ENCODE results near the gene WDR62. TPM values are rescaled to one million over a fixed set of nuclear protein-coding genes. Genes with fewer than 3 reads are reported as not detected.

WDR62 gene
- total RNA-seq, 2 experiments from 2014 or later, result 2.0 to 2.6 TPM

DNA sequence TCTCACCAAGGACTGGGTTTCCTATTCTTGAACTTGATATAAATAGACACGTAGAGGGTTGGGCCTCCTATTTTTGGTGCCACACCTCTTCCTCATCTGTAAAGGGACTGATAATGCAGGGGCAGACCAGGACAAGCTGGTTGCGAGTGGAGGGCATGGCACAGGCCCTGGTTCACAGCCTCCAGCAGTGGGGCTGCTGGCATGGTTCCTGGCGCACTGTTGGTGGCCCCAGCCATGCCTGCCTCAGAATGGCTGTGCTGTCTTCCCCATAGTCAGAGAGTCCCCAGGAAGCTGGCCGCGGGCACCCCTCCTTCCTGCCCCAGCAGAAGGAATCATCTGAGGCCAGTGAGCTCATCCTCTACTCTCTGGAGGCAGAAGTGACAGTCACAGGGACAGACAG, 45.8 kb downstream of the WDR62 start:
- no peak overlapping the region for H3K27ac Mint-ChIP-seq
- H3K36me3 Mint-ChIP-seq (ENCODE audit: low read depth), result no peaks in the 10 kb centered on the region
- POLR2A ChIA-PET, result no interaction called here
- no peak for DNase-seq
- H3K4me3 ChIP-seq (ENCODE audit: low read length), result no peak overlapping the region
- no peaks in the 10 kb centered on the region for H3K27me3 ChIP-seq (ENCODE audit: control insufficient read depth in 1 of 2, insufficient read depth in 2 of 2, low read length in 2 of 2)
- H3K27ac ChIP-seq (ENCODE audit: low read depth in 1 of 2, low read length in 2 of 2), result no peak overlapping the region
- TF ChIP-seq, protein P1, sequence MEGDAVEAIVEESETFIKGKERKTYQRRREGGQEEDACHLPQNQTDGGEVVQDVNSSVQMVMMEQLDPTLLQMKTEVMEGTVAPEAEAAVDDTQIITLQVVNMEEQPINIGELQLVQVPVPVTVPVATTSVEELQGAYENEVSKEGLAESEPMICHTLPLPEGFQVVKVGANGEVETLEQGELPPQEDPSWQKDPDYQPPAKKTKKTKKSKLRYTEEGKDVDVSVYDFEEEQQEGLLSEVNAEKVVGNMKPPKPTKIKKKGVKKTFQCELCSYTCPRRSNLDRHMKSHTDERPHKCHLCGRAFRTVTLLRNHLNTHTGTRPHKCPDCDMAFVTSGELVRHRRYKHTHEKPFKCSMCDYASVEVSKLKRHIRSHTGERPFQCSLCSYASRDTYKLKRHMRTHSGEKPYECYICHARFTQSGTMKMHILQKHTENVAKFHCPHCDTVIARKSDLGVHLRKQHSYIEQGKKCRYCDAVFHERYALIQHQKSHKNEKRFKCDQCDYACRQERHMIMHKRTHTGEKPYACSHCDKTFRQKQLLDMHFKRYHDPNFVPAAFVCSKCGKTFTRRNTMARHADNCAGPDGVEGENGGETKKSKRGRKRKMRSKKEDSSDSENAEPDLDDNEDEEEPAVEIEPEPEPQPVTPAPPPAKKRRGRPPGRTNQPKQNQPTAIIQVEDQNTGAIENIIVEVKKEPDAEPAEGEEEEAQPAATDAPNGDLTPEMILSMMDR (IDR thresholded peaks at IDR 0.05), result no peak
- no peaks in the 10 kb centered on the region for H3K4me1 Mint-ChIP-seq (ENCODE audit: low read depth)
- no peak overlapping the region for H3K4me3 Mint-ChIP-seq
- no peaks in the 10 kb centered on the region for H3K36me3 ChIP-seq (ENCODE audit: insufficient read depth, low read length)
- CTCF ChIA-PET, result no interaction called here
- H3K9me3 Mint-ChIP-seq, result no peaks in the 10 kb centered on the region
- intact Hi-C loops (cut with DNase I, micrococcal nuclease), result no loop called here
- H3K4me1 ChIP-seq (ENCODE audit: insufficient read depth, low read length), result no peaks in the 10 kb centered on the region
- H3K27me3 Mint-ChIP-seq, result no peaks in the 10 kb centered on the region
- no peaks in the 10 kb centered on the region for H3K9me3 ChIP-seq (ENCODE audit: control insufficient read depth in 1 of 2, insufficient read depth in 1 of 2, low read length in 2 of 2)
- ATAC-seq (ENCODE audit: poor library complexity), result no peak

DNA sequence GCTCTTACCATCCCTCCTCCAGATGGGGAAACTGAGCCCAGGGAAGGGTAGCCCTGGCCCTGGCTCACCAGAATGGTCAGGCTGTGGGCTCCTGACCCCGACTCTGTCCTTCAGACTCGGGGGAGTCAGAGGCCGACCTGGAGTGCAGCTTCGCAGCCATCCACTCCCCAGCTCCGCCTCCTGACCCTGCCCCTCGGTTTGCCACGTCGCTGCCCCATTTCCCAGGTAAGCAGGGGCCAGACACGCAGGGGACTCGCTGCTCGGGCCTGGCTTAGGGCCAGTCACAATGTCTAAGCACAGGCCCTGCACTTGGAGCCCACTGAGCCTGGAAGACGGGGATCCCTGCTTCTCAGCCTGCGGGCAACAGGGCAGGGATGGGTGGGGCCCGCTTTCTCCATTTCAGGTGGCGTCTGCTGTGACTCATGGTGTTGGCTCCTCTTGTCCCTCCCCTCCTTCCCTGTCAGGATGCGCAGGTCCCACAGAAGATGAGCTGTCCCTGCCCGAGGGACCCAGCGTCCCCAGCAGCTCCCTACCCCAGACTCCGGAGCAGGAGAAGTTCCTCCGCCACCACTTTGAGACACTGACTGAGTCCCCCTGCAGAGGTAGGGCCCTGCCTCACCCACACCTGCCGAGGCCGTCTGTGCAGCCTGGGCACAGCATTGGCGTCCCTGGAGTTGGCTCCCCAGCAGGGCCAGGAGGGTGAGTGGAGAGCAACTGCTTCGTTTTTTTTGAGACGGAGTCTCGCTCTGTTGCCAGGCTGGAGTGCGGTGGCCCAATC, 47.0 kb downstream of the WDR62 start:
- ATAC-seq (ENCODE audit: poor library complexity), result no peak
- Histone ChIP-seq H3K36me3 (ENCODE audit: insufficient read depth, low read length) (peaks cover 3% of the 10 kb centered on the region), H3K4me1 (ENCODE audit: insufficient read depth, low read length) (no peaks in the 10 kb centered on the region), H3K4me3 (ENCODE audit: low read length) (no peak overlapping the region), H3K9me3 (ENCODE audit: control insufficient read depth in 1 of 2, insufficient read depth in 1 of 2, low read length in 2 of 2) (no peaks in the 10 kb centered on the region), H3K27me3 (ENCODE audit: control insufficient read depth in 1 of 2, insufficient read depth in 2 of 2, low read length in 2 of 2) (no peaks in the 10 kb centered on the region), H3K27ac (ENCODE audit: low read depth in 1 of 2, low read length in 2 of 2) (no peak overlapping the region)
- H3K27ac Mint-ChIP-seq, result no peak overlapping the region
- no peaks in the 10 kb centered on the region for H3K27me3 Mint-ChIP-seq
- no peak overlapping the region for H3K4me3 Mint-ChIP-seq
- no peak for DNase-seq
- ChIA-PET CTCF (no interaction called here), POLR2A (no interaction called here)
- intact Hi-C loops (cut with DNase I, micrococcal nuclease), result no loop called here
- peaks cover 5% of the 10 kb centered on the region for H3K36me3 Mint-ChIP-seq (ENCODE audit: low read depth)
- TF ChIP-seq, protein P1 (IDR thresholded peaks at IDR 0.05), result no peak
- H3K4me1 Mint-ChIP-seq (ENCODE audit: low read depth), result no peaks in the 10 kb centered on the region
- no peaks in the 10 kb centered on the region for H3K9me3 Mint-ChIP-seq

DNA sequence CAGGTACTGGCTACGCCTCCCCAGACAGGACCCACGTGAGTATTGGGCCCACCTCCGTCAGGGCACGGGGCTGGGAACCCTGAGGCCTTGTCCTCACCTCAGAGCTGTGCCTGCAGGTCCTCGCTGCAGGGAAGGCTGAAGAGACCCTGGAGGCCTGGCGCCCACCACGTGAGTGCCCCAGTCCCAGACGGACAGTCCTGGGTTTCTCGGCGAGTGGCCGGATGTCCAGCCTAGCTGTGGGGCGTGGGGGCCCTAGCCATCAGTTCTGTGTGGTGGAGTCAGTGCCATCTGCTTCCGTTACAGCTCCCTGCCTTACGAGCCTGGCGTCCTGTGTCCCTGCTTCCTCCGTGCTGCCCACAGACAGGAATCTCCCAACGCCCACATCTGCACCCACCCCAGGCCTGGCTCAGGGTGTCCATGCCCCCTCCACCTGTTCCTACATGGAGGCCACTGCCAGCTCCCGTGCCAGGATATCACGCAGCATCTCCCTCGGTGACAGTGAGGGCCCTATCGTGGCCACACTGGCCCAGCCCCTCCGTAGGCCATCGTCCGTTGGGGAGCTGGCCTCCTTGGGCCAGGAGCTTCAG, 48.4 kb downstream of the WDR62 start:
- H3K9me3 ChIP-seq (ENCODE audit: control insufficient read depth in 1 of 2, insufficient read depth in 1 of 2, low read length in 2 of 2), result no peaks in the 10 kb centered on the region
- H3K4me3 ChIP-seq (ENCODE audit: low read length), result no peak overlapping the region
- H3K4me3 Mint-ChIP-seq, result no peak overlapping the region
- peaks cover 3% of the 10 kb centered on the region for H3K36me3 ChIP-seq (ENCODE audit: insufficient read depth, low read length)
- no peak overlapping the region for H3K27ac ChIP-seq (ENCODE audit: low read depth in 1 of 2, low read length in 2 of 2)
- no peaks in the 10 kb centered on the region for H3K9me3 Mint-ChIP-seq
- H3K4me1 ChIP-seq (ENCODE audit: insufficient read depth, low read length), result no peaks in the 10 kb centered on the region
- DNase-seq (no peak), ATAC-seq (ENCODE audit: poor library complexity) (no peak)
- ChIA-PET CTCF (no interaction called here), POLR2A (interaction anchor here (0.9 kb wide), 1 partner anchor 12 kb away, joined by 3 read pairs; the partner anchor contains the start of gene POLR2I)
- H3K4me1 Mint-ChIP-seq (ENCODE audit: low read depth), result no peaks in the 10 kb centered on the region
- peaks cover 8% of the 10 kb centered on the region for H3K36me3 Mint-ChIP-seq (ENCODE audit: low read depth)
- H3K27ac Mint-ChIP-seq, result no peak overlapping the region
- H3K27me3 ChIP-seq (ENCODE audit: control insufficient read depth in 1 of 2, insufficient read depth in 2 of 2, low read length in 2 of 2), result no peaks in the 10 kb centered on the region
- H3K27me3 Mint-ChIP-seq, result no peaks in the 10 kb centered on the region
- intact Hi-C loops (cut with DNase I, micrococcal nuclease), result no loop called here
- TF ChIP-seq, protein P1 (IDR thresholded peaks at IDR 0.05), result no peak

Data from CD4-positive, alpha-beta T cell (primary cell).